RPMI7951 (cell line): Measurements from ENCODE around the gene CMKLR1. TPM values are rescaled to one million over a fixed set of nuclear protein-coding genes. Genes with fewer than 3 reads are reported as not detected.

Experiments
- DNase-seq: peaks from one replicate; pipeline ENCODE4 v3.0.0-alpha.2; 2012; ENCODE audit warnings: low read depth
- total RNA-seq: library from RNA; depleted of rRNA; stranded (reverse); fragments of >200 nt; shearing (Covaris generic); gene quantifications from 2 replicates; pipeline ENCODE4 v1.2.3, GENCODE V29; 2014; rRNA removed

CMKLR1 gene, protein sequence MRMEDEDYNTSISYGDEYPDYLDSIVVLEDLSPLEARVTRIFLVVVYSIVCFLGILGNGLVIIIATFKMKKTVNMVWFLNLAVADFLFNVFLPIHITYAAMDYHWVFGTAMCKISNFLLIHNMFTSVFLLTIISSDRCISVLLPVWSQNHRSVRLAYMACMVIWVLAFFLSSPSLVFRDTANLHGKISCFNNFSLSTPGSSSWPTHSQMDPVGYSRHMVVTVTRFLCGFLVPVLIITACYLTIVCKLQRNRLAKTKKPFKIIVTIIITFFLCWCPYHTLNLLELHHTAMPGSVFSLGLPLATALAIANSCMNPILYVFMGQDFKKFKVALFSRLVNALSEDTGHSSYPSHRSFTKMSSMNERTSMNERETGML
- 34.5 and 43.6 TPM in 2 replicates for total RNA-seq

DNA sequence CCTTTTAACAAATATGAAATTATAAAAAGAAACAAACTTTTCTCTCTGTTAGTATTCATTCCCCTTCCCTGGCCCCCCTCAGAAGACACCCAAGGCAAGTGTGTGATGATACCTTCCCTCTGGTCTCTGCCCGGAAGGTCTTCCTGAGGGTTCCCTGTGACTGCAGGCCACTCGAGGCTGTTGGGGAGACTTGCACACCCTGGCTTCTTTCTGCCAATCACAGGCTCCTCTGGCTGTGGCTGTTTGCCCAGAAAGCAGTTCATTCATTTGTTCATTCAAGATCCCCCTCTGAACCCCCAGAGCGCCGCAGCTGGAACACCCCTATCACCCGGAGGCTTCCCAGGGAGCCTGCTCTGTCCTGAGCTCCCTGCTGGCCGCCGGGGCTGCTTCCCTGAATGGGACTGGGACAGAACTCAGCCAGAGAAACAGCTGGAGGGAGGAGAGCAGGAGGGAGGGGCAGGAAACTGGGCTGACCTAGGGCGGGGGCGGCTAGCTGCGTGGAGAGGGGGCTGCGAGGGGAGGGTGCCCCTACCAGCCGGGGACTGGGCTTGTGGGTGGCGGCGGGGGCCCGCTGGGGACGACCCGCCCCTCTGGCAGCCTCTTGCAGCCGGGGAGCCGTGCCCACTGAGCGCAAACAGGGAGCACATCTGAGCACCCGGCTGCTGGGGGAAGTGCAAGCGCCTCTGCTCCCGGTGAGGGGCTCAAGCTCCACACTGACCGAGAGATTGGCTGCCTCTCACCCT lies at the start of gene CMKLR1:
CMKLR1 (minus strand) TSS at position 397 of the 743 bp plus-strand sequence. CDS start 45,720 bp downstream, outside the sequence.
- DNase-seq, result peak; percentile 71

DNA sequence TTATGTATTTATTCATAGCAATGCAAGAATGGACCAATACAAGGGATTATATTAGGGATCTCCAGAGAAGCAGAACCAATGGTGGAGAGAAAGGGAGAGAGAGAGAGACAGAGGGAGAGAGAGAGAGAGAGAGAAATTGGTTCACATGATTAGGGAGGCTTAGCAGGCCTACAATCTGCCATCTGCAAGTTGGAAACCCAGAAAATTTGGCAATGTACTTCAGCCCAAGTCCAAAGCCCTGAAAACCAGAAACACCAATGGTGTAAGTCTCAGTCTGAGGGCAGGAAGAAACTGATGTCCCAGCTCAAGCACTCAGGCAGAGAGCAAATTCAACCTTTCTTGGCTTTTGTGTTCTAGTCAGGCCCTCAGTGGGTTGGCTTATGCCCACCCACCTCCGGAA lies 48.7 kb upstream of the CMKLR1 start:
- no peak for DNase-seq

DNA sequence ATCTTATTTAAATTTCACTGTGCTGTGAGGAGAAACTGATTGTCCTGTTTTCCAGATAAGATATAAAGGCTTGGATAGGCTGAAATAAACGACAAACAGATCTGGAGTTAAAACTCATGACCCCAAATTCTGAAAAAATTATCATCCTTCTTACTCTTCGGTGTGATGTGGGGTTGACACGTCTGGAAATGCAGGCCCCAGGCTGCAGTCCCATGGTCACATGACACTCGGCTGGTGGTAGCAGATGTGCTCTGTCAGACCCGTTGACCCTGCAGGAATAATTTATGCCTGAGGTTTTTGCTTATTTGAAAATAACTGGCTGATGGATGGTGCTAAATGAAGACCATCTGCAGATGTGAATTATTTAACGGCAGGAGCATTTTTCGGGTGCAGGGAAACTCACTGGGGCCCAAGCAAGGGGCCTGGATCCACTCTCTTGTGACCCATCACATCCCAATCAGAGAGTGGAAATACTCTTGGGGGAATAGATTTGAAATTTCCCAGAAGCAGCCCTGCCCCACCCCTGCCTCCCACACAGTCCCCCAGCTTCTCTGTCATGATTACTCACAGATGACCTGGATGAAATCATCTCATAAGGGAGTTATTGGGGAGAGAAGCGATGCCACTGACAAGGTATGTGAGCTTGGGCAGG lies 47.7 kb upstream of the CMKLR1 start:
- peak; percentile 84 for DNase-seq

DNA sequence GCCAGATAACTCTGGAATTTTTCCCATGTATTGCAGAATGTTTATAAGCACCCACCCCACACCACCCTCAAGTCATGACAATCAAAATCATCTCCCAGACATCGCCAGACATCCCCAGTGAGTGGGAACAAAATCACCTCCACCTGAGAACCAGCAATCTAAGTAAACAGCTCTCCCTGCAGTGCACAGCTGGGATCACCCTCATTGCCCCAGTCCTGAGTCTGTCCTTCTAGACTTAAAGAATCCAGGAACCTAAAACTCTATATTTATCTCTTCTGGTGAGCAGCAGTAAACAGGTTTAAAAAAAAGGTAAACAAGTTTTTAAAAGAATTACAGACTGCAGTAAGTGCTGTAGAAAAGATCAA lies 43.3 kb upstream of the CMKLR1 start:
- DNase-seq, result no peak

DNA sequence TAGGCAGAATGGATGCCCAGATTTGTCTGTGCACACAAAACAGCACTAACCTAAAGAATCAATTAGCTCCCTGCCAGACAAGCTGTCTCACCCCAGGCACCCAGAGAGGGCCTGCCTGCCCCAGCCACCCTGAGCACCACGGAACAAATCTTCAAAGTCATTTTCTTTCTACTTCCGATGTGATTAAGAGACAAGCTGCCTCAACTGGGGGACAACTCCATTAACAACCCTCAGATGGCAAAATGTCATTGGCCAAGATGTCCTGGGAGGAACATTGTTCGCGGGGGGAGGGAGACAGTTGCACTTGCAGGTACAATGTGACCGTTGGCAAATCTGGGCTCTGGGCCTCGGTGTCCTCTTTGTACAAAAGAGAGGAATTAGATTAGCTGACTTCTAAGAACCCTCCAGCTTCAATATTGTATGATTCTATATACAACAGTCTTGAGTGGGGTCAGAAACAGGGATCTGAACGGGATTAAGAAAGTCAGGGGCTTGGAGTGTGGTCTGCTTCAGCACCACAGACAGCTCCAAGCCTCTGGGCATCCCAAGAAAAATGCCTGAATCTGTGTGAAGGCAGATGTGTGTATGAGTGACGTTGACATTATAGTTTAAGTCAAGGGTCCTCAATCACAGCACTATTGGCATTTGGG lies 42.8 kb upstream of the CMKLR1 start:
- peak; percentile 44 for DNase-seq

DNA sequence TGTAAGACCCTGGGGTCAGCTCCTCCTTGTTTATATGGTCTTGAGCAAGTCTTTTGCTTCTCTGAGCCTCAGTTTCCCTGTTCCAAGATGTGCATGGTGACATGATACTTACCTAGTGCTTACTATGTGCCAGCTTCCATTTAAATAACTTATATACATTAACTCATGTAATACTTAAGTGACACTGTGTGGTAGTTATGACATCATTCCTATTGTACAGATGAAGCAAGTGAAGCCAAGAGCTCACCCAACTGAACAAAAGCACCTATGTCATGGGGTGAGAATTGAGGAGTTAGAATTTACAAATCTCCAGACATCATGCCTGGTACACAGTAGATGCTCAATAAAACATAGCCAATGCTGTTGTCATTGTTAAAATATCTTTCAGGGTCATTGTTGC lies 41.3 kb upstream of the CMKLR1 start:
- no peak for DNase-seq

DNA sequence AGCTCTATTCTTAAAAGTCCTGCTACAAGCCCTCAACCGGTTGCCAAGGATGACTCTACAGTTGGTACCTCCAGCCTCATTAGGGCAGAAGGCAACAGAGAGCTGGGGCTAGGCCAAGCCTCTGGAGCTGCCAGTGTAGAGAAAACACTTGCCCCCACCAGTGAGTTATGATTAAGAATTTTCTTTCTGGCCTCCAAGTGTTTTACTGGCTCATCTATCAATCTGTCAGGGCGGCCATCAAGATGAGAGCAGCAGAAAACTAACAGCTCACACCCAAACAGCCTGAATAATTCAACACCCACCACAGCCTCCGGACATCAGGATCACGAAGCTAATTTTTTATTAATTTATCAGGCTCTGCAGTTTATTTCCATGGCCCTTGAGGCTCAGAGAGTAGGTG lies 40.7 kb upstream of the CMKLR1 start:
- peak; percentile 60 for DNase-seq

DNA sequence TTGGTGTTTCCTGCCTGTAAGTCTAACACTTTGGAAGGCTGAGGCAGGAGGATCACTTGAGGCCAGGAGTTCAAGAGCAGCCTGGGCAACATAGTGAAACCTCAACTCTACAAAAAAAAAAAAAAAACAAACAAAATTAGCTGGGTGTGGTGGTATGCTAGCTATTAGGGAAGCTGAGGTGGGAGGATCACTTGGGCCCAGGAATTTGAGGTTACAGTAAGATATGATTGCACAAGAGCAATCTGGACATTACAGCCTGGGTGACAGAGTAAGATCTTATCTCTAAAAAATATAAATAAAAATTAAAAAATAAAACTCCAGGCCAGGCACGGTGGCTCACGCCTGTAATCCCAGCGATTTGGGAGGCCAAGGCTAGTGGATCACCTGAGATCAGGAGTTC lies 39.8 kb upstream of the CMKLR1 start:
- peak; percentile 53 for DNase-seq

DNA sequence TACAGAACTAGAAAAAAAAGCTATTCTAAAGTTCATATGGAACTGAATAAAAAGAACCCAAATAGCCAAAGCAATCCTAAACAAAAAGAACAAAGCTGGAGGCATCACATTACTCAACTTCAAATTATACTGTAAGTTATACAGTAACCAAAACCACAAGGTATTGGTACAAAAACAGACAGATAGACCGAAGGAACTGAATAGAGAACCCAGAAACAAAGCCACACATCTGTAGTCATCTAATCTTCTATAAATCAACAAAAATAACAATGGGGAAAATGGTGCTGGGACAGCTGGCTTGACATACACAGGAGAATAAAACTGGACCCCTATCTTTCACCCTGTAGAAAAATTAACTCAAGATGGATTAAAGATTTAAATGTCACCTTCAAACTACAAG lies 38.1 kb upstream of the CMKLR1 start:
- DNase-seq, result peak; percentile 76

DNA sequence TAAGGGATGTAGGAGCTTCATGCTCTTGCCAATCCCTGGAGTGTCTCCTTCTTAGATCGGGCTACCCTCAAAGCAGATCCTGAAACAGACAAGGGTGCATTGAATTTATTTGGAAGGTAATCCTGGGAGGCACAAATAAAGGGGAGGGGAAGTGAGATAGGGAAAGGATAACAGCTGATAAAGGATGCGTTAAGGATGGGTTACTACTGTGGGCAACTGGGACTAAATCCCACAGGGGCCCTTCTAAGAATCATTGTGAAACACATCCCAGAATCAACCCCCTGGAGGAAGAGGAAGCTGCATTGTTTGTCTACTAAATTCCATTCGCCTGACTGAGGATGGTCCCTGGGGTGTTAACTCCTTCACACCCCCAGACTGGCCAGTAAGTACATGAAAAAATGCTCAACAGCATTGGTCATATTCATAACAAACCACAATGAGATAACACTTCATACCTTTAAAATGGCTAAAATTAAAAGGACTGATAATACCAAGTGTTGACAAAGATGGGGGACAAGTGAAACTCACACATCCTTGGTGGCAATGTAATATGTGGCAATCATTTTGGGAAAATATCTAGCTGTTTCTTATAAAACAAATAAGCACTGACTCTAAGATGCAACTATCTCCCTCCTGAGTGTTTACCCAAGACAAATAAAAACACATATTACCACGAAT lies 37.0 kb upstream of the CMKLR1 start:
- peak; percentile 84 for DNase-seq

DNA sequence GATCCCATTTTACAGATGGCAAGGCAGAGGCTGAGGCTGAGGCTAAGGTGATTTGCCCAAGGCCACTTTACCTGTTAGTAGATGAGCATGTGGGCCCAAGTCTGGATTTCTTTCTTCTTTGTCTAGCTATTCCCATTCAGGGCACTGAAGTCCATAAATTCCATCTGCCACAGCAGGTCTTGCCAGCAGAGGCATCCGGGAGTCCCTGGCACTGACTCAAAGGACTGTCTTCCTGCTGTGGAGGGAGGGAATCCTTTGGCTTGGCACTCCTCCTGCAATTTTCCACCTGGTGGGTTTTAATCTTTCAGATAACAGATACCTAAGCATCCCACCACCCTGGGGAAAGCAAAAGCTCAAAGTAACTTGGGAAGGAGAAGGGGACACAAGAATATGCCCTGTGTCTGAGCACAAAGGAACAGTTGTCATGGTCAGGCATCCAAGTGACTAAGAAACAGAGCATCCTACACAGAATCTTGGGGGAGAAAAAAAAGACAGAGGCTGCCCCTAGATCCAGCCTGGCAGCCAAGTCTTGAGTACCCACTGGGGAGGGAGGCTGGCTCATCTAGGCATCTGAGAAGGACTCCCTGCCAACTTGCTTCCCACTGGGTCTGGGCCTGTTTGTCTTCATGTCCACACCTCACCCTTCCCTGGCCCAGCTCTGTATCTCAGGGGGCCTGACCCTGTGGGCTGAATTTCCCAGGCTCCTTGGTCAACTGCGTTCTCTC lies 35.6 kb upstream of the CMKLR1 start:
- DNase-seq, result peak; percentile 70

DNA sequence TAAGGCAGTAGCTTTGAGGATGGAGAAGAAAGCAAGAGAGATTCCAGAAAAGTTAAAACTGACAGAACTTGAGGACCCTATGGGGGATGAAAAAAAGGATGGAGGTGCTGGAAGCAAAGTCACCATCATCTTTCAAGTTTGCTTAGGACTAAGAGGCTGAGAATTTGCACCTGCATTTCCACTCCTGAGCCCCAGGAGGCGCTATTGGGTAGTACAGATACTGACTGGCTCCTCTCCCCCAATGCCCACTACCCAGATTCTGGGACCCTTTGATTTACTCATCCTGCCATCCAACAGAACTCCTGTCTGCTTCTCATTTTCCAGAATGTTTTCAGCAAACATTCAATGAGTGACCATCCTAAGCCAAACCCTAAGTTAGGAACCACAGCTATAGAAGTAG lies 34.0 kb upstream of the CMKLR1 start:
- no peak for DNase-seq

DNA sequence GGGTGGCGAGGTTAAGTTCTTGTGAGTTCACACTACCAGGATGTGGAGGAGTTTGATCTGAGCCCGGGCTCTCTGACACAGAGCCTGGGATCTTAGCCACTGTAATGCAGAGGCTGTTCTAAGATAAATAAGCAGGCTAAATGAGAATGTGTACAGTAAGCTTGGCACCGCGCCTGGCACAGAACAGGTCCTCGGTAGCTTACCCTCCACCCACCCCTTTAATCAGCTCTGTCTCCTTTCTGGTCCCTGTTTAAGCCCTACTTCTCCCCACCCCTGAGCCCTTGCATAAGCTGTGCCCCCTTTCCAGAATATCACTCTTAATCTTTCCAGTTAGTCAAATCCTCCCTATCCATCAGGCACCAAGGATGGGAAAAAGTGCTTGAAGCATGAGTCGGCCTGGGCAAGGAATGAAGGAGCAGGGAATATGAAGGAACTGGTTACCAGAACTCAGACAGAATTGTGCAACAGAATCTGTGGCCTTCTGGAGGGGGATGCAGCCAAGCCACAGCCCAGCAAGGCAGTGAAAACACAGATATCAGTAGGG lies 32.8 kb upstream of the CMKLR1 start:
- peak; percentile 93 for DNase-seq

DNA sequence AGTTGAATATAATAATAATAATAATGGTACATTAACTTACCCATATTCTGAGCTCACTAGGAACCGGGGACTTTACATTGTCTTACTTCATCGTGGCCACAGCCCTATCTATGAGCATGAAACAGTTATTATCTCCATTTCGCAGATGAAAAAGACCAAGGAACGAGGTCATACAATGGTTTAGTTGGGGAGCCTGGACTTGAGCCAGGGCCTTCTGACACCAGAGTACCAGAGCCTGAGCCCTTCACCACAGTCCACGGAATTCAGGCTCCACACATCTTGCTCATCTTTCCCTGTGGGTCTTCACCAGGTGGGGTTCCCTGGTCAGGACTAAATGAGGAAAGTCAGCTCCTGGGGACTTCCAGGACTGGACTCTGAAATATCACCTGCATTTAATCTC lies 31.3 kb upstream of the CMKLR1 start:
- DNase-seq, result peak; percentile 41

DNA sequence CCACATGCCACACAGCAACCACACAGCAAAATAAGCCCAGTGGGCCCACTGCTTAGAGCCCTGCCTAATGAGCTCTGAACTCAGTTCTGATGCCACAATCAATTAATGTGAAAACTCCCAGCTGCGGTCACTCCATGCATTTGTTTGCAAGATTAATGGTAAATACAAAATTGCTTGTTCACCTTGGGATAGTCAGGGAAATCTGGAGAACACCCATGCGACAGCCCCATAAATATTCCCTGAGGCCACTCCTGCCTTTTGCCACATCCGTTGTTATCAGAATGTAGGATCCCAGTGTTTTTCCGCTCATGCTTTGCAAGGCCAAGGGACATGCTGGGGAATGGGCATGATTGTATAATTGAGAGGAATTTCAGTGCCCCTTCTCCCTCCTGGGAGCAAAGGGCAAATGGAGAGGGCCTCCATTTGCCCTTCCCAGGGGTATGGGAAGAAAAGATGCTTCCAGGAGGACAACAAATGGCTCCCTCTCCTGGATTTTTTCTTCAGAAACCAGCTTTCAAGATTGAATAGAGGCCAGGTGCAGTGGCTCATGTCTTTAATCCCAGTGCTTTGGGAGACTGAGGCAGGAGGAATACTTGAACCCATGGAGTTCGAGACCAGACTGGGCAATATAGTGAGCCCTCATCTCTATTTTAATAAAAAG lies 30.8 kb upstream of the CMKLR1 start:
- peak; percentile 88 for DNase-seq

DNA sequence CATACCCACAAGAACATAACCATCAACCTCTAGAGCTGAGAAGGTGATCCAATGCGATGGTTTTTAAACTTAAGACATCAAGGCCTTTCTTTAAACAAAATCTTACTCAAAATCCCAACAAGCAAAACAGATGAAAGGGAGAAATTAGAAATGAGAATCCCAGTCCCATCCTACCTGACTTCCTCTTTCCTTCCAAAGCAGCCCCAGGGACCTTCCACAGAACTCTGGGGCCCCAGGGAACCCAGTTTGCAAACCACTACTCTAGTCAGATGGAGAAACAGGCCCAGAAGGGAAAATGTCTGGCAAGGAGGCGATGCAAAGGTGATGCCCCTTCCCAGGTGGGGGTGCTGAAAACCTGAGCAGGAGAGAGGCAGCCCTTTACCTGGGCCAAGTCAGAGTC lies 29.0 kb upstream of the CMKLR1 start:
- no peak for DNase-seq

DNA sequence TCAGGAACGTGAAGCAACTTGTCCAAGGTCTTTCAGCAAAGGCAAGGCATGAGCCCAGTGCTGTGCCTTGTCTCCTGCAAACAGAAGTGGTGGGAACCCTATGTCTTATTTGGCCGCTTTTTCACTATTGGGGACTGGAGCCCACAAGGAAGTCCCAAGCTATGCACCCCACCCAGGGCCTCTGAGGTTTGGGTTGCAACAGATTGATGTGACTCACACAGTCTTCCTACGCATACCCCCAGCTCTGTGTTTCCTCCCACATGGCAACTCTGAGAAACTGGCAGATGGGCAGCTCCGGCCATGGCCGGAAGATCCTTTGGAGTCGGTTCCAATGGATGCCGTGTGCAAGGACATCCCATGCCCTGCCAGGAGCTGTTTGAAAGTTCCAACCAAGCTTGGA lies 28.3 kb upstream of the CMKLR1 start:
- peak; percentile 96 for DNase-seq

DNA sequence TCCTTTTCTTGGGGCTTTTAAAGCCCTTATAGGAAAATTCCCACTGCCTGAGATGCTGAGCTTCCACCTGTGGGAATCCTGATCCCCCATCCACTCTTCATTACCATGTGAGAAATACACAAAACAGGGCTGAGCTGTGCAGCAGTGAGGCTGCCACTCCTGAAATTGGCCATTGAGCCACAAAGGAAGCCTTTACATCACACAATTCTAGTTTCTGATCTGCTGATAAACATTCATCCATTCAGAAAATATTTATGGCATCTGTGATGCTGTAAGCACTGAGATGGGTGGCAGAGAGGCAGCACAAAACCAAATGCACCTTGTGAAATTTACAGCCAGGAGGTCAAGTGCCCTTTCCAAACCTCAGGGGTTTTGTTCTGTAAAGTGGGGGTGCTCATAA lies 26.2 kb upstream of the CMKLR1 start:
- DNase-seq, result no peak

DNA sequence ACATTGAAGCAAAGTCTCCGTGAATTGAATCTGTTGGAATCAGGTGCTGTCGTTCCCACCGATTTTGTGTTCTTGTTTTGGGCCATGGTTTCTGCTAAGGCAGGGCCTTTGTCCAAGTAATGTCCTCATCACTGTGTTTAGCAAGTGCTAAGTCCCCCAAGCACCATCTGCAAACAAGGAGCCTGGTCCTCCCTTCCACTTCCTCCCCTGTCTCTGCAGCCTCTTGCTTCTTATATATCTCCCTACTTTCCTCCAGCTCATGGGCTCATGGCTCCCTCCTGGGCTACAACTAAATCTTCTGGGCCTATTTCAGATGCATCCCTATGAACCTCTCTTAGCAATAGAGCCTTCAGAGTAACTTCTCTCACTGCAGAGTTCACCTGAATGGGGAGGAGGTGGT lies 25.8 kb upstream of the CMKLR1 start:
- DNase-seq, result no peak

DNA sequence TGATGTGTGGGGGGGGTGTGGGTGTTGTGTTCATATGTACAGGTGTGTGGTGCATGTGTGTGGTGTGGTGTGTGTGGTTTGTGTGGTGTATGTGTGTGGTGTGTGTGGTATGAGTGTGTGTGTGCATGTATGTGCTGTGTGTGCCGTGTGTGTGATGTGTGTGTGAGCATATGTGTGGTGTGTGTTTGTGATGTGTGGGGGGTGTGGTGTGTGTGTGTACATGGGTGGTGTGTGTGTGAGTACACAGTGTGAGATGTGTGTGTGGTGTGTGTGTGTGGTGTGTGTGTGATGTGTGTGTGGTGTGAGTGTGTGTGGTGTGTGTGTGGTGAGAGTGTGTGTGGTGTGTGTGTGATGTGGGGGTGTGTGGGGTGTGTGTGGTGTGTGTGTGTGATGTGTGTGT lies 24.5 kb upstream of the CMKLR1 start:
- no peak for DNase-seq
